RPMI8226 (cell line): Measurements from ENCODE around the gene RBPJ.

Experiments used
- DNase-seq: peaks from one replicate; pipeline ENCODE4 v3.0.0-alpha.2; 2015

Gene RBPJ

GRCh38 chr4:26320538-26321372, at the start of gene RBPJ:
RBPJ (plus strand) TSS chr4:26321014; CDS start chr4:26321029, 15 bp downstream.
- DNase-seq, result peak; percentile 74

GRCh38 chr4:26271703-26272102, 49.1 kb upstream of the RBPJ start:
- DNase-seq, result no peak

GRCh38 chr4:26272654-26273615, 47.9 kb upstream of the RBPJ start:
- no peak for DNase-seq

- no peak for DNase-seq
These were observed 47.2 kb upstream of the RBPJ start for GRCh38 chr4:26273616-26273980.

GRCh38 chr4:26275281-26275680, 45.5 kb upstream of the RBPJ start:
- DNase-seq, result no peak

- DNase-seq, result no peak
These were observed 41.4 kb upstream of the RBPJ start for GRCh38 chr4:26279446-26279845.

- DNase-seq, result no peak
These were observed 38.9 kb upstream of the RBPJ start for GRCh38 chr4:26281881-26282280.

- DNase-seq, result no peak
These were observed 36.3 kb upstream of the RBPJ start for GRCh38 chr4:26284536-26284935.

- DNase-seq, result no peak
These were observed 35.5 kb upstream of the RBPJ start for GRCh38 chr4:26285272-26285671.

GRCh38 chr4:26287756-26288155, 33.1 kb upstream of the RBPJ start:
- no peak for DNase-seq

- DNase-seq, result no peak
These were observed 32.4 kb upstream of the RBPJ start for GRCh38 chr4:26288355-26288909.

- DNase-seq, result no peak
These were observed 31.4 kb upstream of the RBPJ start for GRCh38 chr4:26289401-26289800.

- no peak for DNase-seq
These were observed 30.5 kb upstream of the RBPJ start for GRCh38 chr4:26290321-26290720.

- no peak for DNase-seq
These were observed 25.9 kb upstream of the RBPJ start for GRCh38 chr4:26294904-26295303.

- DNase-seq, result no peak
These were observed 24.8 kb upstream of the RBPJ start for GRCh38 chr4:26296021-26296420.

- DNase-seq, result no peak
These were observed 24.3 kb upstream of the RBPJ start for GRCh38 chr4:26296514-26296913.

- no peak for DNase-seq
These were observed 23.6 kb upstream of the RBPJ start for GRCh38 chr4:26297219-26297618.

- DNase-seq, result no peak
These were observed 22.4 kb upstream of the RBPJ start for GRCh38 chr4:26298198-26298947.

- no peak for DNase-seq
These were observed 21.4 kb upstream of the RBPJ start for GRCh38 chr4:26299254-26299882.

- DNase-seq, result no peak
These were observed 20.2 kb upstream of the RBPJ start for GRCh38 chr4:26300314-26301307.
